Stimulated activated naive CD8-positive, alpha-beta T cell treated with anti-CD3 and anti-CD28 coated beads, Interleukin-15, Interleukin-2, amounts not matched to agents 100 ng/mL and 50 ng/mL, for 24 hours (primary cell): ENCODE measurements around the gene CASP7.
"Not testable (repeated sequence)": the region's sequence is repeated elsewhere in the genome, so short reads cannot be mapped to it uniquely, and the experiment has no call there.

Experiments
- H3K27ac Mint-ChIP-seq: one replicate; pipeline ENCODE4 v1.8.0; 2021; ENCODE audit warnings: mild to moderate bottlenecking, mixed read lengths
- H3K27me3 Mint-ChIP-seq: one replicate; pipeline ENCODE4 v1.8.0; 2021; ENCODE audit warnings: mixed read lengths
- H3K36me3 Mint-ChIP-seq: one replicate; pipeline ENCODE4 v1.8.0; 2021; ENCODE audit warnings: low read depth, mixed read lengths
- H3K4me1 Mint-ChIP-seq: one replicate; pipeline ENCODE4 v1.8.0; 2021; ENCODE audit warnings: low read depth, mixed read lengths
- H3K4me3 Mint-ChIP-seq: one replicate; pipeline ENCODE4 v1.8.0; 2021; ENCODE audit warnings: mild to moderate bottlenecking, mixed read lengths
- H3K9me3 Mint-ChIP-seq: one replicate; pipeline ENCODE4 v1.8.0; 2021; ENCODE audit warnings: mixed read lengths

CASP7 gene

GRCh38 chr10:113746217-113746957 is 66.7 kb downstream of the CASP7 start:
- Mint-ChIP-seq H3K27me3 (peaks cover 29% of the 10 kb centered on the region), H3K27ac (no peak overlapping the region), H3K36me3 (no peaks in the 10 kb centered on the region), H3K4me1 (no peaks in the 10 kb centered on the region), H3K4me3 (no peak overlapping the region), H3K9me3 (no peaks in the 10 kb centered on the region)

DNA sequence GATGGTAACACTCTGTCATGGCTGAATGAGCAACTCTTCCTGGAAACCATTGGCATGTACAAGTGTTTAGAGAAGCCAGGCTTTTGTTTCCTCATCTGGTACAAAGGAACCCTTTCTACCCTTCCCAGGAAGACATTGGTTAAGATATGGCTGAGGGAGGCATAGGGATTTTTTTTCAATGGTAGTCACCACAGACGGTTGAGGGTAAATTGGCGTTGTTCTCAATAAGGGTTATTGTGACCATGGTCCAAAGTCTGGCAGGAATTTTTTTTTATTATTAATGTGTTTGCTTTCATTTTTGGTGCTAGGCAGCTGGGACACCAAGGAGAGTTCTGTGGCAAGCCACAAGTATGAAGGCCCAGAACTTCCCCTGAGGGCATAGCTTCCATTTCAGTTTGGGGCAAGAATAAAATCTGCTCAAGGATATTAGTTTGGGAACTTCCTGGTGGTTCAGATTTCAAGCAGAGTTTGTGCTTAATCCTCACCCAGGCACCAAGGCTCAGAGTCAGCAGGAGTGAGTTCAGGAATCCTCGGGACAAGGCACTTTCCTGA is 71.5 kb downstream of the CASP7 start, which contains the start of gene PLEKHS1:
Gene PLEKHS1 (plus strand): TSS at position 502 of the 552 bp plus-strand sequence. CDS start 3,596 bp downstream, outside the sequence.
- no peaks in the 10 kb centered on the region for H3K36me3 Mint-ChIP-seq
- no peak within 1 kb of the TSS for H3K27ac Mint-ChIP-seq
- H3K27me3 Mint-ChIP-seq = peaks cover 23% of the 10 kb centered on the region
- H3K9me3 Mint-ChIP-seq = no peaks in the 10 kb centered on the region
- H3K4me3 Mint-ChIP-seq = no peak within 1 kb of the TSS
- no peaks in the 10 kb centered on the region for H3K4me1 Mint-ChIP-seq

- H3K27me3 Mint-ChIP-seq = peaks cover 26% of the 10 kb centered on the region
- no peak overlapping the region for H3K4me3 Mint-ChIP-seq
- no peak overlapping the region for H3K27ac Mint-ChIP-seq
- H3K9me3 Mint-ChIP-seq = no peaks in the 10 kb centered on the region
- no peaks in the 10 kb centered on the region for H3K4me1 Mint-ChIP-seq
- H3K36me3 Mint-ChIP-seq = no peaks in the 10 kb centered on the region
Observed at GRCh38 chr10:113752553-113752952, 72.8 kb downstream of the CASP7 start.

- Mint-ChIP-seq H3K27ac (no peak overlapping the region), H3K27me3 (peaks cover 26% of the 10 kb centered on the region)
Observed at GRCh38 chr10:113753020-113753692, 73.4 kb downstream of the CASP7 start.

DNA sequence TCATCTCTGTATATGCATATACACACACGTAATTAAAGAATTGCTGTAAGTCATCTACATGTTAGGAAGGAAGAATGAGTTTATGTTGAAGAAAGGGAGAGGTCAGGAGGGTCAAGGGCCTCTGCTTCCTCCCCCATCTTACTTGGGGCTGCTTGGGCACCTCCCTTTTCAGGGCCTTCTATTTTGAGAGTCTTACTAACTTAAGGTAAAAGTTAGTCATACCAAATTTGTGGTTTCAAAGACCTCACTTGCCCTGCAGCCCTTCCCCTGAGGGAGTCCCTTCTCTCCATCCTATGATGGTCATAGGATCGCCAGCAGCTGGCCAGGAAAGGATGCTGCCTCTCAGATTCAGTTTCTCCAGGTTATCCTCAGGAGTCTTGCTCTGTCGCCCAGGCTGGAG is 74.4 kb downstream of the CASP7 start:
- H3K9me3 Mint-ChIP-seq = no peaks in the 10 kb centered on the region
- no peaks in the 10 kb centered on the region for H3K36me3 Mint-ChIP-seq
- no peaks in the 10 kb centered on the region for H3K4me1 Mint-ChIP-seq
- peaks cover 26% of the 10 kb centered on the region for H3K27me3 Mint-ChIP-seq
- no peak overlapping the region for H3K4me3 Mint-ChIP-seq
- no peak overlapping the region for H3K27ac Mint-ChIP-seq

More at GRCh38 chr10:113753020-113753692, 73.4 kb downstream of the CASP7 start:
- Mint-ChIP-seq H3K9me3 (no peaks in the 10 kb centered on the region), H3K36me3 (no peaks in the 10 kb centered on the region), H3K4me1 (no peaks in the 10 kb centered on the region), H3K4me3 (no peak overlapping the region)

- no peaks in the 10 kb centered on the region for H3K36me3 Mint-ChIP-seq
- no peaks in the 10 kb centered on the region for H3K4me1 Mint-ChIP-seq
- no peak overlapping the region for H3K27ac Mint-ChIP-seq
- H3K27me3 Mint-ChIP-seq = peaks cover 26% of the 10 kb centered on the region
- no peaks in the 10 kb centered on the region for H3K9me3 Mint-ChIP-seq
- no peak overlapping the region for H3K4me3 Mint-ChIP-seq
Observed at GRCh38 chr10:113754768-113755167, 75.1 kb downstream of the CASP7 start.

- Mint-ChIP-seq H3K9me3 (no peaks in the 10 kb centered on the region), H3K4me3 (no peak overlapping the region), H3K36me3 (no peaks in the 10 kb centered on the region), H3K27ac (no peak overlapping the region), H3K27me3 (peaks cover 30% of the 10 kb centered on the region), H3K4me1 (no peaks in the 10 kb centered on the region)
Observed at GRCh38 chr10:113756940-113757543, 77.3 kb downstream of the CASP7 start.

DNA sequence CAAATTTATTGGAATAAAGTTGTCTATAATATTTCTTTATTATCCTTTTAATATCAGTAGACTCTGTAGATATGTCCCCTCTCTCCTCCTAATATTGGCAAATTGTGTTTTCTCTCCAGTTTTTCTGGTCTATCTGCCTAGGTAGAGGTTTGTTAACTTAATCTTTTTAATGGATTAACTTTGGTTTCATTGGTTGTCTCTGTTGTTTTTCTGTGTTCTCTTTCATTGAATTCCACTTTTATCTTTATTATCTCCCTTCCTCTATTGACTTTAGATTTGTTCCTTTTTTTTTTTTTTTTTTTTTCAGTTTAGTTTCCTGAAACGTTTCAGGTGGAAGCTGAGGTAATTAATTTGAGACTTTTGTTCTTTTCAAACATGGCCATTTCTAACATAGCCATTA is 82.4 kb downstream of the CASP7 start:
- H3K36me3 Mint-ChIP-seq = peaks cover 7% of the 10 kb centered on the region
- no peak overlapping the region for H3K27ac Mint-ChIP-seq
- peaks cover 22% of the 10 kb centered on the region for H3K27me3 Mint-ChIP-seq
- H3K4me1 Mint-ChIP-seq = no peaks in the 10 kb centered on the region
- H3K9me3 Mint-ChIP-seq = peaks cover 12% of the 10 kb centered on the region
- H3K4me3 Mint-ChIP-seq = no peak overlapping the region

DNA sequence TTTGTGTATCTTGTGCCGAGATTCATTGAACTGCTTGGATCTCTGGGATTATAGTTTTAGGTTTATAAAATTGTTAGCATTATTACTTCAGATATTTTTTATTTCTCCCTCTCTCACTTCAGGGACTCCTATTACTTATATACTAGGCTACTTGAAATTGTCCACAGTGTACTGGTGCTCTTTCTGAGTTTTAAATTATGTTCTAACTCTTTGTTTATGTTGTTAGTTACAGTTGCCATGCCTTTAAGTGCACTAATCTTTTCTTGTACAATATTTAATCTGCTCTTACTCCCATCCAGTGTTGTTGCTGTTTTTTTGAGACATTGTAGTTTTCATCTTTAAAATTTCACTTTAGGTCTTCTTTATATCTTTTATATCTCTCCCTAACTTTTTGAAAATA is 84.9 kb downstream of the CASP7 start:
- Mint-ChIP-seq H3K4me3 (no peak overlapping the region), H3K4me1 (no peaks in the 10 kb centered on the region), H3K27me3 (peaks cover 31% of the 10 kb centered on the region), H3K27ac (no peak overlapping the region), H3K9me3 (peaks cover 12% of the 10 kb centered on the region), H3K36me3 (peaks cover 7% of the 10 kb centered on the region)

- H3K27ac Mint-ChIP-seq = no peak overlapping the region
- H3K9me3 Mint-ChIP-seq = peaks cover 12% of the 10 kb centered on the region
- peaks cover 7% of the 10 kb centered on the region for H3K36me3 Mint-ChIP-seq
- H3K27me3 Mint-ChIP-seq = peaks cover 40% of the 10 kb centered on the region
- no peak overlapping the region for H3K4me3 Mint-ChIP-seq
- no peaks in the 10 kb centered on the region for H3K4me1 Mint-ChIP-seq
Observed at GRCh38 chr10:113765910-113766309, 86.2 kb downstream of the CASP7 start.

DNA sequence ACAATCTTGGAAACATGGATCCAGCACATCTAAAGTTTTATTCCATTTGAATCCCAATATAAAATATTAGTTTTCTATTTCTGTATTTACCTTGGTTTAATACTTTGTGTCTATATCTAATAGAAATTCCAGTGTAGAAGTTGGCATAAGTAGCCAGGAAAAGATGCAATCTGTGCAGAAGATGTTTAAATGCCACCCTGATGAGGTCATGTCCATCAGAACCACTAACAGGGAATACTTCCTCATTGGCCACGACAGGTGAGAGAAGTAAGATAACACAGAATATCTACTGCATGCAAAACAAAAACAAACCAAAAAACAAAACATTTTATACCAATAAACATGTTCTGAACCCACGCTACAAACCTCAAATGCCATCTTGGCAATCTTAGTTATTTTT is 87.5 kb downstream of the CASP7 start:
- Mint-ChIP-seq H3K27ac (no peak overlapping the region), H3K4me1 (no peaks in the 10 kb centered on the region), H3K27me3 (peaks cover 43% of the 10 kb centered on the region)

DNA sequence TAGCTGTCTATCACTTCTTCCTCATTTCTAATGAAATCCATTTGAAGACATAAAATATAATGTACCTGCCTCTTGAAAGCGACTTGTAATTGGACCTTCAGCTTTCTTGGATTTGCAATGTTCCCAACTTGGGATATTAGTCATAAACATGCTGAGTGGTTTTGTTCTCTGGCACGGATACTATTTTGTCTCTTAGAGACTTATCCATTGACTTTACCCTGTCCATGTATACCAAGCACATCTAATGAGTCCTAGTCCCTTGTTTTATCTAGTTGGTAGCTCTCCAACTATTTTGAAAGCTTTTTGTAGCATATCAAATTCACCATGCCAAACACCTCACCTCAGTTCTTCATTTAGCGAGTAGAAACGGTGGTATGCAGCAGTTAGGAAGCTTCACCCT is 90.6 kb downstream of the CASP7 start:
- Mint-ChIP-seq H3K9me3 (no peaks in the 10 kb centered on the region), H3K27me3 (peaks cover 26% of the 10 kb centered on the region), H3K4me1 (no peaks in the 10 kb centered on the region), H3K27ac (no peak overlapping the region), H3K4me3 (no peak overlapping the region), H3K36me3 (no peaks in the 10 kb centered on the region)

More for the DNA sequence above, 87.5 kb downstream of the CASP7 start:
- no peak overlapping the region for H3K4me3 Mint-ChIP-seq
- H3K9me3 Mint-ChIP-seq = peaks cover 12% of the 10 kb centered on the region
- H3K36me3 Mint-ChIP-seq = peaks cover 7% of the 10 kb centered on the region

- not testable (repeated sequence) for H3K36me3 Mint-ChIP-seq, H3K4me1 Mint-ChIP-seq, H3K4me3 Mint-ChIP-seq, H3K27ac Mint-ChIP-seq, H3K9me3 Mint-ChIP-seq
- H3K27me3 Mint-ChIP-seq = peaks cover 25% of the 10 kb centered on the region
Observed at GRCh38 chr10:113771131-113771530, 91.4 kb downstream of the CASP7 start.

- H3K27me3 Mint-ChIP-seq = peaks cover 12% of the 10 kb centered on the region
- no peaks in the 10 kb centered on the region for H3K9me3 Mint-ChIP-seq
- no peaks in the 10 kb centered on the region for H3K4me1 Mint-ChIP-seq
- H3K27ac Mint-ChIP-seq = no peak overlapping the region
- H3K4me3 Mint-ChIP-seq = no peak overlapping the region
- H3K36me3 Mint-ChIP-seq = no peaks in the 10 kb centered on the region
Observed at GRCh38 chr10:113775686-113776294, 96.1 kb downstream of the CASP7 start.

DNA sequence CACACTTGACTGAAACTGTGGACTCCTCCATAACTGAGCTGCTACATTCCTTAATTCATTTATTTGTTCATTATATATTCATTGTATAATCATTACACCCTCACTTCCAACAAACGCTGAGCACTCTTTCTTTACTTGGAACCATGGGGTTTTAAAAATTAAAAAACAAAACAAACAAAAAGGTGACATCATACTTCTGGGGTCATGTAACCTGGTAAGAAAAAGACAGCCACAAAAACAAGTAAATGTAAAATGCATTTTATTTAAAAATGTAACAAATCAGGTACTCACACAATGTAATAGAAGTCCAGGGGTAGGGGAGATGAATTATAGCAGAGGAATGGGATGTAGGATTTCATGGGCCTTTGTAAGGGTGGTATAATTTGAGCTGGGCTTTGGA is 96.8 kb downstream of the CASP7 start:
- no peaks in the 10 kb centered on the region for H3K36me3 Mint-ChIP-seq
- no peak overlapping the region for H3K4me3 Mint-ChIP-seq
- H3K9me3 Mint-ChIP-seq = no peaks in the 10 kb centered on the region
- H3K4me1 Mint-ChIP-seq = no peaks in the 10 kb centered on the region
- peaks cover 8% of the 10 kb centered on the region for H3K27me3 Mint-ChIP-seq
- no peak overlapping the region for H3K27ac Mint-ChIP-seq
